ENCODE data around the gene CUEDC1.

The CUEDC1 gene

DNA sequence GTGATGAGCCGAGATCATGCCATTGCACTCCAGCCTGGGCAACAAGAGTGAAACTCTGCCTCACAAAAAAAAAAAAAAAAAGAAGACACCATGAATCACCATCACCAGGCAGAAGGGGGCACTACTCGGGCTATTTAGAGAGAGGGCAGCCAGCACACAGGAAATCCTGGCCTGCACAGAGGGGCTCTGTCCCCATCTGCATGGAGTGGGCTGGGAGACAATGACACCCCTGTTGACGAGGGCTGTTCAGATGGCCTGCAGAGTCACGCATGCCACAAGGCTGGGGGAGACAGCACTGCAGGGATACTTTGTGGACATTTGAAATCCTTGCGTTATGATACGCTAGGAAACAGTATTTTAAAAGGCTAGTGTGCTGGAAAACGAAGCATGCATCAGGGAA, 48.3 kb downstream of the CUEDC1 start:
- DNase-seq (ENCODE audit: low spot score) (no peak), ATAC-seq (ENCODE audit: low read depth) (no peak)
- TF ChIP-seq, protein P1, sequence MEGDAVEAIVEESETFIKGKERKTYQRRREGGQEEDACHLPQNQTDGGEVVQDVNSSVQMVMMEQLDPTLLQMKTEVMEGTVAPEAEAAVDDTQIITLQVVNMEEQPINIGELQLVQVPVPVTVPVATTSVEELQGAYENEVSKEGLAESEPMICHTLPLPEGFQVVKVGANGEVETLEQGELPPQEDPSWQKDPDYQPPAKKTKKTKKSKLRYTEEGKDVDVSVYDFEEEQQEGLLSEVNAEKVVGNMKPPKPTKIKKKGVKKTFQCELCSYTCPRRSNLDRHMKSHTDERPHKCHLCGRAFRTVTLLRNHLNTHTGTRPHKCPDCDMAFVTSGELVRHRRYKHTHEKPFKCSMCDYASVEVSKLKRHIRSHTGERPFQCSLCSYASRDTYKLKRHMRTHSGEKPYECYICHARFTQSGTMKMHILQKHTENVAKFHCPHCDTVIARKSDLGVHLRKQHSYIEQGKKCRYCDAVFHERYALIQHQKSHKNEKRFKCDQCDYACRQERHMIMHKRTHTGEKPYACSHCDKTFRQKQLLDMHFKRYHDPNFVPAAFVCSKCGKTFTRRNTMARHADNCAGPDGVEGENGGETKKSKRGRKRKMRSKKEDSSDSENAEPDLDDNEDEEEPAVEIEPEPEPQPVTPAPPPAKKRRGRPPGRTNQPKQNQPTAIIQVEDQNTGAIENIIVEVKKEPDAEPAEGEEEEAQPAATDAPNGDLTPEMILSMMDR (IDR thresholded peaks at IDR 0.05; ENCODE audit: poor library complexity, severe bottlenecking) = no peak
- H3K4me3 ChIP-seq (ENCODE audit: severe bottlenecking) = no peak overlapping the region
- H3K9me3 ChIP-seq (ENCODE audit: severe bottlenecking) = no peaks in the 10 kb centered on the region
- no peaks in the 10 kb centered on the region for H3K27me3 ChIP-seq (ENCODE audit: insufficient read depth, poor library complexity, severe bottlenecking)
- peaks cover 31% of the 10 kb centered on the region for H3K4me1 ChIP-seq (ENCODE audit: insufficient read depth, poor library complexity, severe bottlenecking)
- no peak overlapping the region for H3K27ac ChIP-seq (ENCODE audit: poor library complexity, severe bottlenecking)
- peaks cover 4% of the 10 kb centered on the region; the same call in 1 of the 2 replicates for H3K36me3 ChIP-seq (ENCODE audit: low read depth)

DNA sequence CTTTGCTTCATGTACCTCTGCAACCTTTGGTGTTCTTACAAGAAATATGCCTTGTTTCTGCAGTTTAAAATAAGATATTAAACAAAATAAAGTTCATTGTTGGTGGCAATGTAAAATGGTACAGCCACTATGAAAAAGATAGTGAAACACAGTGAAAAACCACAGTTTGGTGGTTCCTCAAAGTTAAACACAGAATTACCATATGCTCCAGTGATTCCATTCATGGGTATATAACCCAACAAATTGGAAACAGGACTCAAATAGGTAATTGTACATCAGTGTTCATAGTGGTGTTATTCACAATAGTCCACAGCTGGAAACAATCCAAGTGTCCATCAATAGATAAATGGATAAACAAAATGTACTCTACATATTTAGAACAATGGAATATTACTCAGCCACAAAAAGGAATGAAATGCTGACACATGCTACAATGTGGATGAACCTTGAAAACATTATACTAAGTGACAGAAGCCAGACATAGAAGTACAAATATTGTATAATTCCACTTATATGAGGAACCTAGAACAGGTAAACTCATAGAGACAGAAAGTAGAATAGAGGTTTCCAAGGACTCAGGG, 49.2 kb downstream of the CUEDC1 start:
- Histone ChIP-seq H3K27me3 (ENCODE audit: insufficient read depth, poor library complexity, severe bottlenecking) (no peaks in the 10 kb centered on the region), H3K36me3 (ENCODE audit: low read depth) (peaks cover 4% of the 10 kb centered on the region; the same call in 1 of the 2 replicates), H3K9me3 (ENCODE audit: severe bottlenecking) (no peaks in the 10 kb centered on the region), H3K4me3 (ENCODE audit: severe bottlenecking) (no peak overlapping the region), H3K27ac (ENCODE audit: poor library complexity, severe bottlenecking) (no peak overlapping the region), H3K4me1 (ENCODE audit: insufficient read depth, poor library complexity, severe bottlenecking) (peaks cover 39% of the 10 kb centered on the region)
- TF ChIP-seq, protein P1 (IDR thresholded peaks at IDR 0.05; ENCODE audit: poor library complexity, severe bottlenecking) = no peak
- no peak for ATAC-seq (ENCODE audit: low read depth)
- no peak for DNase-seq (ENCODE audit: low spot score)

DNA sequence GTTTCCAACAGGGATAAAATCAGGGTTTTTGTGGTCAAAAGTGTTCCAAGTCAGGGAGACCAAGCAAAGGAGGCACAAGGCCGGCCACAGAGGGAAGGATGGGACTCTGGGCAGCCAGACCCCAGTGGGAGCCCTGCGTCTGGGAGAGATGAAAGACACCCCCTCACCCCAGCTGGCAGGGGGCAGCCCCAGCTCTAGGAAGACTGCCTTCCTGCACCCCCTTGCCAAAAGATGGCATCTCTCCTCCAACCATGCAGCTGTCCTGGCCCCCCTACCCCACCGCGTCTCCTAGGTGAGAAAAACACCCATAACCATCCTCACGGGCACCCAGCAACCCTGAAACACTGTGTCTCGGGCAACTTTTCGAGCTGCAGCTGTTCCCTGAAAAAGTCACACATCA, 51.3 kb downstream of the CUEDC1 start:
- H3K4me1 ChIP-seq (ENCODE audit: insufficient read depth, poor library complexity, severe bottlenecking) = peaks cover 59% of the 10 kb centered on the region
- H3K36me3 ChIP-seq (ENCODE audit: low read depth) = peaks cover 4% of the 10 kb centered on the region; the same call in 1 of the 2 replicates
- DNase-seq (ENCODE audit: low spot score) (no peak), ATAC-seq (ENCODE audit: low read depth) (no peak)
- no peaks in the 10 kb centered on the region for H3K27me3 ChIP-seq (ENCODE audit: insufficient read depth, poor library complexity, severe bottlenecking)
- H3K4me3 ChIP-seq (ENCODE audit: severe bottlenecking) = no peak overlapping the region
- TF ChIP-seq, protein P1 (IDR thresholded peaks at IDR 0.05; ENCODE audit: poor library complexity, severe bottlenecking) = no peak
- H3K9me3 ChIP-seq (ENCODE audit: severe bottlenecking) = no peaks in the 10 kb centered on the region
- peak overlapping the region; percentile 89 for H3K27ac ChIP-seq (ENCODE audit: poor library complexity, severe bottlenecking)

DNA sequence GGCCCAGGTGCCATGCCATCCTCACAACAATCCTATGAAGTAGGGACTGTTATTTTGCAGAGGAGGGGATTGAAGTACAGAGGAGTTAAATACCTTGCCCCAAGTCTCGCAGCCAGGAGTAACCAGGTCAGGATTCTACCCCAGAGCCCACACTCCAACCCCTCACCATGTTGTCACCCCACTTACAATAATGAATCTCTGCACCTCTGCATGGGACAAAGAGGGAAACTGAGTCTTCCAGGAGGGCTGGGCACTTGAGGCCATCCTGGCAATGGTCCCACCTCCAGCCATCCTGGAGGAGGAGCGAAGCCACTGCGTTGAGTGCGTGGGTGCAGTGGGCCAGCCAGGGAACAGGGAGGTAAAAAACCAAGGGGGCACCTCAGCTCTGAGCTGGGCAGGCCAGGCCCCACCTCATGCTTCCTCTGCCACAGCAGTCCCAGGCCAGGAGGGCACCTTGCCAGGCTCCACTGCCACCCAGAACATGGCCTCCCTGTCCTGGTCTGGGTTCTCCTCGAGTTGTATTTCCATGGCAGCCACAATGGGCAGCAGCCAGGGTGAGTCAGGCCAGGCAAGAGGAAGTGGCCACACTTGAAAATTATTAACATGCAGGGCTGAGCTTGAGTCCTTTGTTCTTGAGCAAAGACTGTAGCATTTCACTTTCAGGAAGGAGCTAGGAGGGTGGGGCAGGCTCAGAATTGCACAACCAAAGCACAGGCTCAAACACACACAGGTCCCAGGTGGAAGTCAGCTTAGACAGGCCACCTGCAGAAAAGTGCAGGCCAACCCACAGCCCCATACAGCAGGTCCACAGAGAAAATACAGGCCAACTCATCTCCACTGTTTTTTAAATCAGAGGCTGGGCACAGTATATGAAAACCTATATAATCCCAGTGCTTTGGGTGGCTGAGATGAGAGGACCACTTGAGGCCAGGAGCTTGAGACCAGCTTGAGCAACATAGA, 52.1 kb downstream of the CUEDC1 start:
- H3K9me3 ChIP-seq (ENCODE audit: severe bottlenecking) = no peaks in the 10 kb centered on the region
- H3K4me3 ChIP-seq (ENCODE audit: severe bottlenecking) = no peak overlapping the region
- TF ChIP-seq, protein P1 (IDR thresholded peaks at IDR 0.05; ENCODE audit: poor library complexity, severe bottlenecking) = no peak
- ATAC-seq (ENCODE audit: low read depth) (peak; percentile 79), DNase-seq (ENCODE audit: low spot score) (peak; percentile 84)
- peaks cover 4% of the 10 kb centered on the region; the same call in 1 of the 2 replicates for H3K36me3 ChIP-seq (ENCODE audit: low read depth)
- H3K4me1 ChIP-seq (ENCODE audit: insufficient read depth, poor library complexity, severe bottlenecking) = peaks cover 62% of the 10 kb centered on the region
- peak overlapping the region; percentile 89 for H3K27ac ChIP-seq (ENCODE audit: poor library complexity, severe bottlenecking)
- no peaks in the 10 kb centered on the region for H3K27me3 ChIP-seq (ENCODE audit: insufficient read depth, poor library complexity, severe bottlenecking)

All from RWPE2 (cell line).